Stimulated activated CD4-positive, alpha-beta T cell treated with anti-CD3 and anti-CD28 coated beads, Interleukin-4, amount 100 ng/mL, for 24 hours (primary cell): Measurements from ENCODE around the gene GJA5.
A peak's percentile ranks its signal among the peaks of the same experiment; 100 is the strongest.

Experiments
- DNase-seq: peaks from one replicate; pipeline ENCODE4 v3.0.0-alpha.2; 2020

The GJA5 gene

GRCh38 chr1:147723691-147724323, 36.6 kb downstream of the GJA5 start:
- DNase-seq, result peak; percentile 8

GRCh38 chr1:147722124-147722523, 38.3 kb downstream of the GJA5 start:
- no peak for DNase-seq

GRCh38 chr1:147721716-147722115, 38.7 kb downstream of the GJA5 start:
- no peak for DNase-seq

- DNase-seq, result no peak
Observed at GRCh38 chr1:147720557-147720956, 39.8 kb downstream of the GJA5 start.

GRCh38 chr1:147719711-147720225, 40.6 kb downstream of the GJA5 start:
- no peak for DNase-seq

- no peak for DNase-seq
Observed at GRCh38 chr1:147719029-147719698, 41.2 kb downstream of the GJA5 start.

- no peak for DNase-seq
Observed at GRCh38 chr1:147717706-147718097, 42.7 kb downstream of the GJA5 start.

- no peak for DNase-seq
Observed at GRCh38 chr1:147717051-147717705, 43.2 kb downstream of the GJA5 start.

GRCh38 chr1:147712605-147713004, 47.8 kb downstream of the GJA5 start:
- DNase-seq, result no peak
